ENCODE measurements around the gene OR7C2.

GRCh38 chr19:14968247-14968646 is 27.0 kb downstream of the OR7C2 start:
- TF ChIP-seq, protein P1, sequence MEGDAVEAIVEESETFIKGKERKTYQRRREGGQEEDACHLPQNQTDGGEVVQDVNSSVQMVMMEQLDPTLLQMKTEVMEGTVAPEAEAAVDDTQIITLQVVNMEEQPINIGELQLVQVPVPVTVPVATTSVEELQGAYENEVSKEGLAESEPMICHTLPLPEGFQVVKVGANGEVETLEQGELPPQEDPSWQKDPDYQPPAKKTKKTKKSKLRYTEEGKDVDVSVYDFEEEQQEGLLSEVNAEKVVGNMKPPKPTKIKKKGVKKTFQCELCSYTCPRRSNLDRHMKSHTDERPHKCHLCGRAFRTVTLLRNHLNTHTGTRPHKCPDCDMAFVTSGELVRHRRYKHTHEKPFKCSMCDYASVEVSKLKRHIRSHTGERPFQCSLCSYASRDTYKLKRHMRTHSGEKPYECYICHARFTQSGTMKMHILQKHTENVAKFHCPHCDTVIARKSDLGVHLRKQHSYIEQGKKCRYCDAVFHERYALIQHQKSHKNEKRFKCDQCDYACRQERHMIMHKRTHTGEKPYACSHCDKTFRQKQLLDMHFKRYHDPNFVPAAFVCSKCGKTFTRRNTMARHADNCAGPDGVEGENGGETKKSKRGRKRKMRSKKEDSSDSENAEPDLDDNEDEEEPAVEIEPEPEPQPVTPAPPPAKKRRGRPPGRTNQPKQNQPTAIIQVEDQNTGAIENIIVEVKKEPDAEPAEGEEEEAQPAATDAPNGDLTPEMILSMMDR (IDR thresholded peaks at IDR 0.05) = no peak
- TF ChIP-seq, protein P2, sequence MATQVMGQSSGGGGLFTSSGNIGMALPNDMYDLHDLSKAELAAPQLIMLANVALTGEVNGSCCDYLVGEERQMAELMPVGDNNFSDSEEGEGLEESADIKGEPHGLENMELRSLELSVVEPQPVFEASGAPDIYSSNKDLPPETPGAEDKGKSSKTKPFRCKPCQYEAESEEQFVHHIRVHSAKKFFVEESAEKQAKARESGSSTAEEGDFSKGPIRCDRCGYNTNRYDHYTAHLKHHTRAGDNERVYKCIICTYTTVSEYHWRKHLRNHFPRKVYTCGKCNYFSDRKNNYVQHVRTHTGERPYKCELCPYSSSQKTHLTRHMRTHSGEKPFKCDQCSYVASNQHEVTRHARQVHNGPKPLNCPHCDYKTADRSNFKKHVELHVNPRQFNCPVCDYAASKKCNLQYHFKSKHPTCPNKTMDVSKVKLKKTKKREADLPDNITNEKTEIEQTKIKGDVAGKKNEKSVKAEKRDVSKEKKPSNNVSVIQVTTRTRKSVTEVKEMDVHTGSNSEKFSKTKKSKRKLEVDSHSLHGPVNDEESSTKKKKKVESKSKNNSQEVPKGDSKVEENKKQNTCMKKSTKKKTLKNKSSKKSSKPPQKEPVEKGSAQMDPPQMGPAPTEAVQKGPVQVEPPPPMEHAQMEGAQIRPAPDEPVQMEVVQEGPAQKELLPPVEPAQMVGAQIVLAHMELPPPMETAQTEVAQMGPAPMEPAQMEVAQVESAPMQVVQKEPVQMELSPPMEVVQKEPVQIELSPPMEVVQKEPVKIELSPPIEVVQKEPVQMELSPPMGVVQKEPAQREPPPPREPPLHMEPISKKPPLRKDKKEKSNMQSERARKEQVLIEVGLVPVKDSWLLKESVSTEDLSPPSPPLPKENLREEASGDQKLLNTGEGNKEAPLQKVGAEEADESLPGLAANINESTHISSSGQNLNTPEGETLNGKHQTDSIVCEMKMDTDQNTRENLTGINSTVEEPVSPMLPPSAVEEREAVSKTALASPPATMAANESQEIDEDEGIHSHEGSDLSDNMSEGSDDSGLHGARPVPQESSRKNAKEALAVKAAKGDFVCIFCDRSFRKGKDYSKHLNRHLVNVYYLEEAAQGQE (IDR thresholded peaks at IDR 0.05) = no peak
